ENCODE measurements around the gene NGF.

DNA sequence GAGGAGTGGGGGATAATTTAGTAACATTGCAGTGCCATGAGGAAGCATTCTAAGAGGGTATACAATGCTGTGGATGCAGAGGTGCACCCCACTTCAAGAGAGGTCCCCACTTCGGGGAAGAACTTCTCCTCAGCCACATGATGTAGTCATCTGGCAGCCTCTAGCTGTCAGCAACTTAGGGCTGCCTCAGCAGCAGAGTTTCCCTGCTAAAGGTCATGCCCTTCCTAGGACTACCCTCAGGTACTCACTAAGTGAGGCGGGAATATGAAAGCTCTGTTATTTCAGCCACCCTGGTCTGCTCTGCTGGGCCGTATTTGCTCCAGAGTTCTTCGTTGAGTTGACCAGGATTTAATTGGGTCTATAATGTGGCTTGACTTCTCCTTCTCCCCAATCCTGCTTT is 41.9 kb upstream of the NGF start:
- TF ChIP-seq, protein P1, sequence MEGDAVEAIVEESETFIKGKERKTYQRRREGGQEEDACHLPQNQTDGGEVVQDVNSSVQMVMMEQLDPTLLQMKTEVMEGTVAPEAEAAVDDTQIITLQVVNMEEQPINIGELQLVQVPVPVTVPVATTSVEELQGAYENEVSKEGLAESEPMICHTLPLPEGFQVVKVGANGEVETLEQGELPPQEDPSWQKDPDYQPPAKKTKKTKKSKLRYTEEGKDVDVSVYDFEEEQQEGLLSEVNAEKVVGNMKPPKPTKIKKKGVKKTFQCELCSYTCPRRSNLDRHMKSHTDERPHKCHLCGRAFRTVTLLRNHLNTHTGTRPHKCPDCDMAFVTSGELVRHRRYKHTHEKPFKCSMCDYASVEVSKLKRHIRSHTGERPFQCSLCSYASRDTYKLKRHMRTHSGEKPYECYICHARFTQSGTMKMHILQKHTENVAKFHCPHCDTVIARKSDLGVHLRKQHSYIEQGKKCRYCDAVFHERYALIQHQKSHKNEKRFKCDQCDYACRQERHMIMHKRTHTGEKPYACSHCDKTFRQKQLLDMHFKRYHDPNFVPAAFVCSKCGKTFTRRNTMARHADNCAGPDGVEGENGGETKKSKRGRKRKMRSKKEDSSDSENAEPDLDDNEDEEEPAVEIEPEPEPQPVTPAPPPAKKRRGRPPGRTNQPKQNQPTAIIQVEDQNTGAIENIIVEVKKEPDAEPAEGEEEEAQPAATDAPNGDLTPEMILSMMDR (IDR thresholded peaks at IDR 0.05), result no peak
- no peak for TF ChIP-seq POLR2A (IDR thresholded peaks at IDR 0.05)

All from lower leg skin (tissue), 3 donors.